ENCODE measurements around the gene DNAJB6.

The DNAJB6 gene

GRCh38 chr7:157464111-157464970, 127.5 kb downstream of the DNAJB6 start (continued):
- TF ChIP-seq TOX (CRISPR knock-in tag; IDR thresholded peaks at IDR 0.05; ENCODE audit: borderline replicate concordance) (no peak), ZNF70 (CRISPR knock-in tag; IDR thresholded peaks at IDR 0.05) (no peak), ESRRG (CRISPR knock-in tag; IDR thresholded peaks at IDR 0.05) (no peak), CREB5 (CRISPR knock-in tag; IDR thresholded peaks at IDR 0.05; ENCODE audit: low read depth) (no peak), POU6F1 (CRISPR knock-in tag; IDR thresholded peaks at IDR 0.05; ENCODE audit: borderline replicate concordance, low read depth) (no peak)

- no peak for TF ChIP-seq OSR1 (CRISPR knock-in tag; IDR thresholded peaks at IDR 0.05)
- TF ChIP-seq TCF4 (CRISPR knock-in tag; IDR thresholded peaks at IDR 0.05; ENCODE audit: borderline replicate concordance) = no peak
- no peak for TF ChIP-seq TOX (CRISPR knock-in tag; IDR thresholded peaks at IDR 0.05; ENCODE audit: borderline replicate concordance)
- TF ChIP-seq ESRRG (CRISPR knock-in tag; IDR thresholded peaks at IDR 0.05) = no peak
- TF ChIP-seq CSRNP3 (CRISPR knock-in tag; IDR thresholded peaks at IDR 0.05) = no peak
- TF ChIP-seq CSDC2 (CRISPR knock-in tag; IDR thresholded peaks at IDR 0.05) = no peak
- ATAC-seq = no peak
Measured at GRCh38 chr7:157464971-157465886, 128.4 kb downstream of the DNAJB6 start.

- TF ChIP-seq ZFP30 (CRISPR knock-in tag; IDR thresholded peaks at IDR 0.05) (no peak), ZNF70 (CRISPR knock-in tag; IDR thresholded peaks at IDR 0.05) (no peak), CSDC2 (CRISPR knock-in tag; IDR thresholded peaks at IDR 0.05) (no peak), ZNF8 (CRISPR knock-in tag; IDR thresholded peaks at IDR 0.05) (no peak), ISL1 (CRISPR knock-in tag; IDR thresholded peaks at IDR 0.05) (no peak), CSRNP3 (CRISPR knock-in tag; IDR thresholded peaks at IDR 0.05) (no peak), PPARA (CRISPR knock-in tag; IDR thresholded peaks at IDR 0.05; ENCODE audit: borderline replicate concordance) (no peak), ESRRG (CRISPR knock-in tag; IDR thresholded peaks at IDR 0.05) (no peak), PATZ1 (CRISPR knock-in tag; IDR thresholded peaks at IDR 0.05; ENCODE audit: borderline replicate concordance) (no peak), TOX (CRISPR knock-in tag; IDR thresholded peaks at IDR 0.05; ENCODE audit: borderline replicate concordance) (no peak), TCF4 (CRISPR knock-in tag; IDR thresholded peaks at IDR 0.05; ENCODE audit: borderline replicate concordance) (no peak), RARB (CRISPR knock-in tag; IDR thresholded peaks at IDR 0.05) (no peak), ZC3H10 (CRISPR knock-in tag; IDR thresholded peaks at IDR 0.05) (no peak), ARNTL (CRISPR knock-in tag; IDR thresholded peaks at IDR 0.05; ENCODE audit: borderline replicate concordance, low read depth) (no peak), CREB5 (CRISPR knock-in tag; IDR thresholded peaks at IDR 0.05; ENCODE audit: low read depth) (no peak), ZNF565 (CRISPR knock-in tag; conservative IDR thresholded peaks at IDR 0.05; ENCODE audit: low read depth) (no peak), POU6F1 (CRISPR knock-in tag; IDR thresholded peaks at IDR 0.05; ENCODE audit: borderline replicate concordance, low read depth) (no peak), BACH2 (CRISPR knock-in tag; IDR thresholded peaks at IDR 0.05; ENCODE audit: borderline replicate concordance) (no peak), GLIS3 (CRISPR knock-in tag; IDR thresholded peaks at IDR 0.05) (no peak)
- no peak for ATAC-seq
Measured at GRCh38 chr7:157465891-157466866, 129.4 kb downstream of the DNAJB6 start.

All from SK-N-SH treated with all-trans-retinoic acid at 6 μM for 48 hours (cell line).